Activated T-helper 1 cell treated with anti-CD3 and anti-CD28 coated beads, Interleukin-2, amount 50 U/mL, for 16 hours (primary cell): Measurements from ENCODE around the gene STYK1.
"Not testable (repeated sequence)": the region's sequence is repeated elsewhere in the genome, so short reads cannot be mapped to it uniquely, and the experiment has no call there.

ENCODE experiments used
- DNase-seq, 2 donors: peaks; one replicate each; pipeline ENCODE4 v3.0.0-alpha.2; 2020; ENCODE audit warnings: low read depth in 1 of 2, low spot score in 1 of 2

The STYK1 gene

DNA sequence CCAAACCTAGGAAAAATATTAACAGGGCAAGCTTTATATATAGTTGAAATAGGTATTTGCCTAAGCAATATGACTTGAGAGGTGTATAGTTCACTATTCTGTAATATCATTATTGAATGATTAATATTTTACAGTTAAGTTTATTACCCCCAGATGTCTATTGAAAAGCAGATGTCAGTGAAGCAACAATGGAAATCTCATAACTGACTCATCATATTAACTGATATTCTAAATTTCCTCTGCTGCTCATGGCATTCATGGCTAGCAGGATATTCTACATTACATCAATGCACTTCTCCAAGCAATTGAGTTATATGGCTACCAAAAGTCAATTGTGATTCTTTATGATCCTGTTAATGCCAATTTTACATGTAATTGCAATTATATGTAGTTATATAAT lies 50.7 kb downstream of the STYK1 start:
- DNase-seq, result no peak

DNA sequence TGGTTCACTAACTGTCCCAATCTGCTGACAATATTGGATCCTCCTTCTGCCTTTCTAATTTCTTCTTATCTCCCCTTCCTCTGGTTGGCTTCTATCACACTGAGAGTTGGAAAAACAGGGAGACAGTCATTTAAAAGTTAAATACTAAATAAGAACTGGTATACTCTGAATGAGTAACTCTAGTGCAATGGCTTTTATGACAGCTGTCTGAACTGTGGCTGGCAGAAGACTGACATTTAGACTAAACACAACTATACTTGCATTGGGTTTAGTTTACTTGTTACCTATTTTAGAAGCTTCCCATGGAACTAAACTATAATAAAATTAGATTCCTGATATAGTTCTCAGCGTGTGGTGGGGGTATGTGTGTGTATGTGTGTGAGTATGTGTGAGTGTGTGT lies 52.6 kb downstream of the STYK1 start:
- DNase-seq, result no peak

DNA sequence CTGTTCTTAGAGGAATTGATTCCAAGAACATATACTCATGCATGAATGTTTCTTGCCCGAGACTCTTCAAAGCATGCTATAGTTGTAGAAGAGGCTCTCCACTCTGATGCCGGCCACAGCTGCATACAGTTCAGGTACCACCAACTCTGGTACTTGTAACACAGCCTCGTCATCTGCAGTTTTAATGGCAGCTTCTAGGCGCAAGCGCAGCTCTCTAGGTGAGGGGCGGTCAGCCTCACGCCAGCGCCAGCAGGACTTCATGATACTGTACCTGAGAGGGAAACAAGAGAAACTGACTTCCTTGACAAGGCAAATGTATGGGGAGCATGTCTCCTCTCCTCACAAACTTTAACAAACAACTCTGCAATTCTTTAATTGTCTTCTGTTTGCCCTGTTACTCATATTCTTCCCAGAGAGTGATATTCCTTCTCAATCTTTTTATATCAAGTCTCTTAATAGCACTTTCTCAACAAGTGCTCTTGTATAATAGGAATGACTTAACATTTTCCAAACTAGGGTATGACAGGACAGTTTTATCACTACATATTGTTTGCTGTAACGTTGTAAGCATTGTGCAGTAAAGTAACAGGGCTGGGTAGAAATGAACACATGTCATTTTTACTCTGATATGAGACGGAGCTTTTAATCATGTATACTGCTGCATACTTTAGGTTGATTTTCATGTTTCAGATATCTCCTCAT lies 53.6 kb downstream of the STYK1 start:
- DNase-seq, result no peak

DNA sequence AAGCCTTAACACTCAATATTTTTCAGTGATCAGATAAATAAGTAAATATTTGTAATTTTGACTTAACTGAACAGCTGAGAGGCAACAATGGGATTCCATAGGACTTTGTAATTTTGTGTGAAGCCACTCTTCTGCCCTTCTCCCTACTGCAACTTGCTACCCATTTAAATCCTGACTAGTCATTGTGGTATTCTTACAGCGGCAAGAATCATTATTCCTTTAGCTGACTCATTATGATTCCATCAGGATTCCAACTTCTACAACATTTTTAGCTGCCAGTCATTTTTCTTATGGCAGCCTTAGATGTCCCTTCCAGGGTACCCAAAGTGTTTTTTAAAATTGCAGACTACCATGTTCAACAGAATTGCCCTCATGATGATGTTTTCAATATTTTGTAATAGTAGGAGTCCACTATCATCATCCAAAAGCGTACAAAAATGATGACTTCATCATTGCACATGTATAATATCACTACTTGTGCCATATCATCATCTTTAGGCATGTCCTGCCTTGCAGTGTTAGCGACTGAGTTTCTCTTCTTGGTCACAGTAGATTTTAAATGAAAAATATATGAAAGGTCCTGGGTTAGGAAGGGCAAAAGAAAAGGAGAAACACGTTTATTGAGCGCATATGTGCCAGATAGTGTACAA lies 55.4 kb downstream of the STYK1 start:
- DNase-seq, result no peak

DNA sequence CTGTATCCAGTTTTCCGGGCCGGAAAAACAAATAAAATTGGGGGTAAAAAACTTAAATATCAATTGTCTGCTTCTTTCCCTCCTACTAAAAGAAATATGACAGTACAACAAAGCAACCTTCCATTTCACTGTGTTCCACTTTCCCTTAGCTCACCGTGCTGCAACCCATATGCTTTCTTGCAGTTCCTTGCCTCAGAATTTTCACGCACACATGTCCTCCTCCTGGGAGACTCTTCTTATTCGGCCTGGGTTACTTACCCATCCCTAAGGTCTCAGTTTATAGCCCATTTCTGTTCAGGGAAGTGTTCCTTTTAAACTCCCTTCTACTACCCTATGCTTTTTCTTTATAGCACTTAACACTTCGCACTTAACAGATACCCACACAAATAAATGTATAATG lies 56.0 kb downstream of the STYK1 start:
- no peak for DNase-seq

DNA sequence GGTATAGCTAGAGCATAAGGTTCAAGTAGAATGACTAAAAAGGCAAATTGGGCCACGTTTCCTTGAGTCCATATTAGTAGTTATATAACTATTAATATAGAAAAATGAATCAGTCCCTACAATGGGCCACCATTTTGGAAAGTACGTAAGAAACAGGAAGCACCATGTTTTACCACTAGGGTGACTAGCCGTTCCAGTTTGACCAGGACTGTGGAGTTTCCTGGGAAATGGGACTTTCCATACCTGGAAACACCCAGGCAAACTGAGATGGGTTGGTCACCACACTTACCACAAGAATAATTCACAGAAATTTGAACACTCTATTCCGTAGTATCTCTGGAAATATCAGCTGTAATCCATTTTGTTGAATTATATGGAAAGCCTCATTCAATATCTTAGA lies 58.3 kb downstream of the STYK1 start:
- no peak for DNase-seq

DNA sequence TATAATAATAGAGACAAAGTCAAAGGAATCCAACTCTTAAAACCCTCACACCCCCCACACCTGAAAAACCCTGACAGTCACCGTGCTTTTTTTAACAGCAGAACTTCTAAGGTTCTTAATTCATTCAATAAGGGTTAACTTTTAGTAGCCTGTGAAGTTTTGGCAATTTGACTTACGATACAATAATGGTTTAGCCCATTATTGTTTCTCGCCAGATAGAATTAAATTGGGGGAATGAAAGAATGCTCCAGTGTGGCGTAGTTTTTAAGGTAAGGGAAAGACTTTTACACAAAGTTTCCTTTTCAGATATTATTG lies 59.8 kb downstream of the STYK1 start:
- DNase-seq, result no peak

DNA sequence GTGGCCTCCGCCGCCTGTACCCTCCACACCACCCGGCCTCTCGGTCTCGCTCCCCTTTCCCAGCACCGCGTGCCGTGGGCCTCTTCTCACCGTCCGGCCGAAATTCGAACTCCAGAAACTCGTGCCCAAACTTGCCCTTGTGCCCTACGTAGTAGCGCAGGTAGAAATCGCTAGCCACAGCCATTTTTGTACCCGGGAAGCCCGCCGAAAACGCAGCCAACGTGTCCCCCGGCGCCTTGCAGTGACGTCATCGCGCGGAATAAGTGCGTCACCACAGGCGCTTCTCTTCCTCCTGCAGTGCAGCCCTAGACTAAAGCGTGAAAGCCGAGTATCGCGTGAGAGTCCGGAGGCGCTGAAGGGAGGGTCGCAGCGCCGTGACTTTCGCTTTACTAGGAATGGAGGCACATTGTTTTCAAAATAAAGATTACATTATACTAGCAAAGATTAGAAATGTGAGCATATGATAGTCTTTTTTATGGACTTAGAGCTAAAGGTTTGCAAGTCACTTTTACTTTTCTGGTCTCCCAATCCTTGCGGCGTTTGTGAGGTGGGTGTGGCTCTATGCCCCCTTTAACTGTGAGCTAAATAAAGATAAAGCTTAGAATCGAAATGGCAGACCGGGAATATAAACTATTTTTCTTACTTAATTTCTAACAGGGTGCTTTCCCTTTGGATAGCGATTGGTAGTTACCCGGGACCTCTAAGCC lies 60.4 kb downstream of the STYK1 start, which contains the start of gene MAGOHB:
TSS of gene MAGOHB (minus strand) at position 261 of the 707 bp plus-strand sequence. CDS start at position 184, 77 bp downstream.
- DNase-seq, result peak; percentile 96 to 100

DNA sequence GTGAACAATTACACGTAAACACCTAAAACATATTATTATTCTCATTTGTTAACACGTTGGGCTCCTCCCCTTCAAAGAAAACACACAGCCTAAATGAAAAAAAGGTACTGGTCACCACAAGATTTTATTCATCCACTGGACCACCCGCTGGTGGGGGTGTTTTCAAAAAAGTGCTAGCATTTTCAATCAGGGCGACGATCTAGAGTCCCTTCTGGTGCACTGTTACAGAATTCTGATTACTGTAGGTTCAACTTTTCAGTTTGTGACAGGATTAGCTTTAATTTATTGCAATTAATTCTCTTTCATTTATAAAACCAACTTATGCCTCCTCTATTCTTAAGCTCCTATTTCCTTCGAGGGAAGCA lies 60.9 kb downstream of the STYK1 start:
- DNase-seq, result no peak

DNA sequence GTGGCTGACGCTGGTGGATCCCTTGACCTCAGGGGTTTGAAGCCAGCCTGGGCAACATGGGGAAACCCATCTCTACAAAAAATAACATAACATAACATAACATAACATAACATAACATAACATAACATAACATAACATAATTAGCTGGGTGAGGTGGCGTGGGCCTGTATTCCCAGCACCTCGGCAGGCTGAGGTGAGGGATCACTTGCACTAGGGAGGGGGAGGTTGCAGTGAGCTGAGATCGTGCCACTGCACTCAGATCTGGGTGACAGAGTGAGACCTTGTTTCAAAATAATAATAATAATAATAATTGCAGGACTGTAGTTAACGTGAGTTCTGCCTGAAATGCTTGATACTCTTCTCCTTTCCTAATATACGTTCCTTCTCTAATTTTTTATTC lies 61.7 kb downstream of the STYK1 start:
- no peak for DNase-seq

DNA sequence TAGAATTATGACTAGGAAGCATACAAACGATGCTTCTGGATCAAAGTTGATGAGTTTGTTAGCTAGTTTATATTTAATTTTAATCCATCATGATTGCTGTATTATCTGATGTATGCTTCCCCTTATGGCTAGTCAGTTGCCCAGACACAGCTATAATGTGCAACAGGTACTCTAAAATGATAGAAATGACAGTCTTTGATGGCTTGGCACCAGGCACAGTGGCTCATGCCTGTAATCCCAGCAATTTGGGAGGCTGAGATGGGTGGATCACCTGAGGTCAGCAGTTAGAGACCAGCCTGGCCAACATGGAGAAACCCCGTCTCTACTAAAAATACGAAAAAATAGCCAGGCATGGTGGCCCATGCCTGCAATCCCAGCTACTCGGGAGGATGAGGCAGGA lies 62.6 kb downstream of the STYK1 start:
- not testable (repeated sequence) for DNase-seq

DNA sequence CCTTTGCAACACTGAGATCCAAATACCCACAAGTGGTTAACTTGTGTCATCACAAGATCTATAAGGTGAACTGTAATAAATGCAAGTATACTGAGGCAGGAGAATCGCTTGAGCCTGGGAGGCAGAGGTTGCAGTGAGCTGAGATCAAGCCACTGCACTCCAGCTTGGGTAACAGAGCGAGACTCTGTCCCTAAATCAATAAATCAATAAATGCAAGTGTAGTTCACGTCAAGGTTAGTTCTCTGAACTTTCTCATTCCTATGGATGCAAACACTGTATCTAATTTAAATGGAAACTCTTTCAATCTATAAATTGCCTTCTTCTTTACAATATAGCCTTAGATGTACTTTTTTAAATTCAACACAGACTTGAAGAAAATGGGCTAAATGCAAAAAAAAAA lies 63.7 kb downstream of the STYK1 start:
- DNase-seq, result no peak

DNA sequence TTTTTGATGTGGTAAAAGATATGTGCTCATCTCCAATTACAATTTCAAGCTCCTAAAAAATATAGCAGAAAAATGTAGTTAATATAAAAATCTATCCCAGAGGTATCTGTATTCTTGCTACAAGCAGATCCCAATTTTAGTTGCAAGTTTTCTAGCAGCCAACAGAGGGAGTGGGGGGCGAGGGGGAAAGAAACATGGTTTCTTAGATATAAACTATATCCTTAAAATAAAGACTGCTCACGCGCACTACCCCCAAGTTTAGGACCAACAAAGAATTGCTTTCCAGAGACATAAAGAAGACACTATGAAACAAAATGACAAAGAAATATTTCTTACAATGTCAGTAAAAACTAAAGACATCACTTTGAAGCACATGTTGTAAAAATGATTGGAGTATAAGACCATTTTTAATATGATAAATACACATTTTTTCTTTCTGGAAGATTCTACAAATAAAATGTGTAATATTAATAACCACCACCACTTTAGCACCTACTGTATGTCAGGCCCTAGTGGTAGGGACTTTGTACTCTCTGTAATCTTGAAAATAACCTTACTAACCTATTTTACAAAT lies 65.9 kb downstream of the STYK1 start:
- no peak for DNase-seq

DNA sequence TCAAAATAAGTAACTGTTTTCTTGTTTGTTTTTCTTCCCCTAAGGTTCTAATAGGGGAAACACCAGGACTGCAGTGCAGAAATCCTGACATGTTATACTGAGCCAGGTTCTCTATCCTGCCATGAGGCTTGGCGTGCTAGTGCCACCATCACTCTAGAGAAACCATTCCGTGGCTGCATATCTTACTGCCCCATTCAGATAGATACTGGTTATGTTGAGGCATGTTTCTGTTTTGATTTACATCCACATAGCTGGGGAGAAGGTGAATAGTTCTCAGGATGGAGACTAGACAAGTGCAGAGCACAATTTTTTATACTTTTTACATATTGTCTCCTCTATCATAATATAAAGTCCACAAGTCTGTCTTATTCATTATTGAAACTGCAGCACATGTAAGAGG lies 72.0 kb downstream of the STYK1 start:
- no peak for DNase-seq

DNA sequence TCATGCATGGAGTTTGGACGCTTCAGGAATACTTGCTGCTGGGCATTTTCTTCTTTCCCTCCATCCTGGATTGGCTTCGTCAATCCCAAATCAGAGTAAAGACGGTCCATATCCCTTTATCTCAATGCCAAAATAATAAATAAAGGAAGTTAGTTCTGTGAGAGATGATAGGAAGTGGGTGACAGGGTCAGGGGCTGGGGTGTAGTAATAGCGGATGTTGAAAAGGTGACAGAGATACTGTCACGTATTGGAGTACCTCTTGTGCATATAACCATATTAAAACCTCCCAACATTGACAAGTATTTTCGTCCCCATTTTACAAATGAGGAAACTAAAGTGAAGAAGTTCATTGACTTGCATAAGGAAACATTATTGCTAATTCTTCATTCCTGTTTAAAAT lies 72.9 kb downstream of the STYK1 start:
- no peak for DNase-seq

DNA sequence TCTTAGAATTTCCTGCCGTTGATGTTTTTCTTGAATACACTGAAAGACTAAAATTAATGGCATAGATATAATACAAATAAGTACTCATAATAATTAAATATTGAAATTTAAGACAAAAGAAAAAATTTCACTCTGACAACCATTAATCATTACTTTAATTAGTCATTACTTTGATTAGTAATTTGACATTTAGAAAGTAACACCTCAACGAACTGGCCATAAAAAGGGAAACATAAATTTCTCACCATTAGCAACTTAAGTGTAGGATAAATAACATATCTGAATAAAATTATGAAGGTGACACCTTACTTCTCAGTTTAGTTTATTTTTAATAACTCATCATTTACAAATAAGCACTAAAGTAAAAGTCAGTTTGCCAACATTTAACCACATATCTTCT lies 78.0 kb downstream of the STYK1 start:
- DNase-seq, result no peak

DNA sequence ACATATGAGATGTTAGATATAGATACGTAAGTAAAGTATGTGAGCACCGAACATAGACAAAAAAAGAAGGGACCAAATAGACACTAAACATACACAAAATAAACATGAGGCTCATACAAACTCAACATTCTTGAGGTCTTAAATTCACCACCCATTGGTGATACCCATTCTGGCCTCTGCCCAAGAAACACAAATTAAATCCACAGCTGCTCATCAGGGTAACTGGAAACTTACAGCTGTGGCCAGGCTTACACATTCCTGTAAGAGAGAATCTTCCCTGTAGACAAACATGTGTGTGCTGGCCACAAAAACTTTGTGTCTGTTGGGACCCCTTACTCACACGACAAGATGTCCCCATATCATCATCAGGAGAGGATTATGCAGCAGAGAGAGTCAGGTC lies 82.9 kb downstream of the STYK1 start:
- no peak for DNase-seq

DNA sequence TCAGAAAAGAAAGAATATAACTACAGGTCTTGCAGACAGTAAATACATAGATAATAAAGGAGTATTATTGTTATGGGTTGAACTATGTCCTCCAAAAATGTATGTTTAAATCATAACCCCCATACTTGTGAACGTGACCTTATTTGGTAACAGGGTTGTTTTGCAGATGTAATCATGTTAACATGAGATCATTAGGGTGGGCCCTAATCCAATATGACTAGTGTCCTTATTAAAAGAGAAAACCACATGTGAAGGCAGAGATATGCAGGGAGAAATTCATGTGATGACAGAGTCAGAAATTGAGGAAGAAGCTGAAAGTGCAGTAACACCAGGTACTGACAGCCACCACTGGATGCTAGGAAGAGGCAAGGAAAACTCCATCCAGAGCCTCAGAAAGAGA lies 89.4 kb downstream of the STYK1 start:
- DNase-seq, result no peak

DNA sequence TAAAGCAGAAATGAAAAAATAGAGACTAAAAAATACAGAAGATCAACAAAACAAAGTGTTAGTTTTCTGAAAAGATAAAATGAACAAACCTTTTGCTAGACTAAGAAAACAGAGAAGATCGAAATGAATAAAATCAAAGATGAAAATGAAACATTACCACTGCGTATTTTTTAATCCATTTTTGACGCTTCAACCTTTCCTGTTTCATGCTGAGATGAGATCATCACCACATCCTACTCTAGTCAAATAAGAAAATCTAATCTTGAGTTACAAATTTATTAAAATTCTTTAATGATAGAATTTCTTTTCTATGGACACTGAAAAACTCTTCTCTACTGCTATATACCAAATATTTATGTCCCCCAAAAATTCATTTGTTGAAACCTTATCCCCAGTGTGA lies 91.1 kb downstream of the STYK1 start:
- DNase-seq, result no peak

DNA sequence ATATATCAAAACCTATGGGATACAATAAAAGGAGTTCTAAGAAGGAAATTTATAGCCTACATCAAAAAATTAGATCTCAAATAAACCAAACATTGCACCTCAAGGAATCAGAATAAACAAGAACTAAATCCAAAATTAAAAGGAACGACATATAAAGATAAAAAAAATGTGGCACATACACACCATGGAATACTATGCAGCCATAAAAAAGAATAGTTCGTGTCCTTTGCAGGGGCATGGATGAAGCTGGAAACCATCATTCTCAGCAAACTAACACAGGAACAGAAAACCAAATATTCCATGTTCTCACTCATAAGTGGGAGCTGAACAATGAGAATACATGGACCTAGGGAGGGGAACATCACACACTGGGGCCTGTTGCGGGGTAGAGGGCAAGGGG lies 91.7 kb downstream of the STYK1 start:
- not testable (repeated sequence) for DNase-seq

DNA sequence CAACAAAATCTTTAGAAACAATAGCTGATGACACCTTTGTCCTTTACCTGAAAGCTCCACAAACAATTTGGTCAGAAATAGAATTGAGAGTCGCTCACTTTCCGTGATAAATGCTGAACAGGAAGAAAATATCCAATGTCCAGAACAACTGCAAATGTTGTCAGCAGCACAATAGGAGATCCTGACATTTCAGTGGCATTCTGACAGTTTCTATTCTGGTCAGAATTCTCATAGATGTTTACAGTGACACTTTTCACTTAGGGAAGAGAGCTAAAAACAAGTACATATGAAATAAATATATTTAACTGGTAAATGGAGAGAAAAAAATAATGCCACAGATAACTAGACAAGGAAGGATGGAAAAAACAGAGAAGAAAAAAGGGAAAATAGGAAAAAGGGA lies 99.5 kb downstream of the STYK1 start:
- DNase-seq, result no peak

DNA sequence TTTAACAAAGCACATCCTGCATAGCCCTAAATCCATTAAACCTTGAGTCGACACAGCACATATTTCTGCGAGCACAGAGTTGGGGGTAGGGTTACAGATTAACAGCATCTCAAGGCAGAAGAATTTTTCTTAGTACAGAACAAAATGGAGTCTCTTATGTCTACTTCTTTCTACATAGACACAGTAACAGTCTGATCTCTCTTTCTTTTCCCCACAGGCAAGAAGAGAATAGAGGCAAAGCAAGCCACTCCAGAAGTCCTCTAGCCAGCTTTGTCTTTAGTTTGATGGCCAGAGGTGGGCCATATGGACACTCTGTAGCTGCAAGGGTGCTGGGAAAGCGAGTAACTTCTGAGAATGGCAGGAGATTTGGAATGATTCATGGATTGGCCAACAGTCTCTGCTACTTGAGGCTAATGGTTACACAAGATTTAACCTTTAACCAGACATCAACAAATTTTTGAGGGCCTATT lies 101.8 kb downstream of the STYK1 start:
- DNase-seq, result not testable (repeated sequence)
